Hepatocyte (in vitro differentiated cells): Measurements from ENCODE around the gene SLC13A3. TPM values are rescaled to one million over a fixed set of nuclear protein-coding genes. Genes with fewer than 3 reads are reported as not detected.

Source experiments
- DNase-seq: peaks from one replicate; pipeline ENCODE4 v3.0.0-alpha.2; 2016; ENCODE audit warnings: low spot score
- H2AFZ ChIP-seq: fragments of 200-600 bp; sonication (generic); 2 replicates; pipeline ENCODE4 v1.6.0; 2016; ENCODE audit warnings: antibody characterized with exemption, mild to moderate bottlenecking
- H3K27ac ChIP-seq: fragments of 200-600 bp; sonication (generic); 2 replicates; pipeline ENCODE4 v1.5.1; 2016; ENCODE audit warnings: mild to moderate bottlenecking
- H3K27me3 ChIP-seq: fragments of 200-600 bp; sonication (generic); 2 replicates; pipeline ENCODE4 v1.6.1; 2016
- H3K36me3 ChIP-seq: fragments of 200-600 bp; sonication (generic); replicated peaks from 2 replicates; pipeline ENCODE4 v1.5.1; 2016; ENCODE audit warnings: low read depth; ENCODE audit not compliant: insufficient read depth
- H3K4me1 ChIP-seq: fragments of 200-600 bp; sonication (generic); 2 replicates; pipeline ENCODE4 v1.5.1; 2016; ENCODE audit warnings: mild to moderate bottlenecking, moderate library complexity; ENCODE audit not compliant: insufficient read depth
- H3K4me2 ChIP-seq: fragments of 200-600 bp; sonication (generic); 2 replicates; pipeline ENCODE4 v1.6.0; 2016
- H3K4me3 ChIP-seq: fragments of 200-600 bp; sonication (generic); 2 replicates; pipeline ENCODE4 v1.5.1; 2016; ENCODE audit warnings: mild to moderate bottlenecking
- H3K79me2 ChIP-seq: fragments of 200-600 bp; sonication (generic); 2 replicates; pipeline ENCODE4 v1.6.0; 2017; ENCODE audit warnings: mild to moderate bottlenecking
- H3K9me2 ChIP-seq: fragments of 200-600 bp; sonication (generic); replicated peaks from 2 replicates; pipeline ENCODE4 v1.6.0; 2017; ENCODE audit warnings: mild to moderate bottlenecking; ENCODE audit not compliant: insufficient read depth
- H3K9me3 ChIP-seq: fragments of 200-600 bp; sonication (generic); 2 replicates; pipeline ENCODE4 v1.5.1; 2016; ENCODE audit warnings: low read depth, mild to moderate bottlenecking
- H4K20me1 ChIP-seq: fragments of 200-600 bp; sonication (generic); 2 replicates; pipeline ENCODE4 v1.6.0; 2016; ENCODE audit warnings: mild to moderate bottlenecking; ENCODE audit not compliant: insufficient read depth, poor library complexity, severe bottlenecking
- CTCF ChIP-seq: fragments of 200-600 bp; sonication (generic); IDR thresholded peaks from 2 replicates; pipeline ENCODE4 v1.5.1; 2016; ENCODE audit warnings: antibody characterized with exemption, mild to moderate bottlenecking; ENCODE audit not compliant: poor library complexity
- EZH2 ChIP-seq: fragments of 200-600 bp; sonication (generic); IDR thresholded peaks from 2 replicates; pipeline ENCODE4 v1.6.1; 2016; ENCODE audit warnings: antibody characterized with exemption, mild to moderate bottlenecking, borderline replicate concordance
- EZH2phosphoT487 ChIP-seq: fragments of 200-600 bp; sonication (generic); IDR thresholded peaks from one replicate; pipeline ENCODE4 v1.6.1; 2018; ENCODE audit warnings: antibody characterized with exemption, mild to moderate bottlenecking, low read depth, moderate library complexity; ENCODE audit not compliant: unreplicated experiment, severe bottlenecking
- WGBS: methylation state at CpG from one replicate; pipeline ENCODE4 v1.1.6; 2016; ENCODE audit warnings: low lambda C conversion rate; ENCODE audit errors: missing lambda C conversion rate; 5-methylcytosine and 5-hydroxymethylcytosine counted together
- polyA plus RNA-seq: library from polyadenylated mRNA; unstranded; fragments of >200 nt; fragmentation: Nextera tagmentation; extraction: Ambion mirVana; gene quantifications from 2 replicates; pipeline ENCODE4 v1.2.1, GENCODE V29; 2016
- total RNA-seq: library from RNA; depleted of rRNA; stranded (reverse); fragments of >200 nt; gene quantifications from 2 replicates; pipeline ENCODE4 v1.2.3, GENCODE V29; 2014

Gene SLC13A3
- total and polyA plus RNA-seq, 2 experiments from 2014 or later = 1.8 to 9.4 TPM

GRCh38 chr20:46575937-46576461 lies 75.3 kb downstream of the SLC13A3 start:
- no peak overlapping the region for H3K4me3 ChIP-seq
- H3K9me3 ChIP-seq = no peaks in the 10 kb centered on the region
- H3K27me3 ChIP-seq = no peaks in the 10 kb centered on the region
- no peak overlapping the region for H3K27ac ChIP-seq
- H3K9me2 ChIP-seq = no peaks in the 10 kb centered on the region
- no peak overlapping the region for H2AFZ ChIP-seq
- no peaks in the 10 kb centered on the region for H4K20me1 ChIP-seq
- WGBS = 66% methylated on average over 9 of the region's 9 CpGs
- DNase-seq = no peak
- H3K4me2 ChIP-seq = no peak overlapping the region
- TF ChIP-seq EZH2 (no peak), EZH2phosphoT487 (no peak), CTCF (no peak)
- no peaks in the 10 kb centered on the region for H3K4me1 ChIP-seq
- no peaks in the 10 kb centered on the region for H3K36me3 ChIP-seq
- no peaks in the 10 kb centered on the region for H3K79me2 ChIP-seq

- Histone ChIP-seq H3K79me2 (no peaks in the 10 kb centered on the region), H2AFZ (no peak overlapping the region), H3K27me3 (no peaks in the 10 kb centered on the region), H3K4me2 (no peak overlapping the region), H3K36me3 (no peaks in the 10 kb centered on the region), H3K27ac (no peak overlapping the region), H3K4me3 (no peak overlapping the region), H4K20me1 (no peaks in the 10 kb centered on the region), H3K9me3 (no peaks in the 10 kb centered on the region), H3K9me2 (no peaks in the 10 kb centered on the region), H3K4me1 (no peaks in the 10 kb centered on the region)
- WGBS = 76% methylated on average over 5 of the region's 5 CpGs
- TF ChIP-seq CTCF = no peak
- no peak for TF ChIP-seq EZH2
- TF ChIP-seq EZH2phosphoT487 = no peak
- DNase-seq = no peak
These were observed 75.9 kb downstream of the SLC13A3 start for GRCh38 chr20:46575394-46575793.

DNA sequence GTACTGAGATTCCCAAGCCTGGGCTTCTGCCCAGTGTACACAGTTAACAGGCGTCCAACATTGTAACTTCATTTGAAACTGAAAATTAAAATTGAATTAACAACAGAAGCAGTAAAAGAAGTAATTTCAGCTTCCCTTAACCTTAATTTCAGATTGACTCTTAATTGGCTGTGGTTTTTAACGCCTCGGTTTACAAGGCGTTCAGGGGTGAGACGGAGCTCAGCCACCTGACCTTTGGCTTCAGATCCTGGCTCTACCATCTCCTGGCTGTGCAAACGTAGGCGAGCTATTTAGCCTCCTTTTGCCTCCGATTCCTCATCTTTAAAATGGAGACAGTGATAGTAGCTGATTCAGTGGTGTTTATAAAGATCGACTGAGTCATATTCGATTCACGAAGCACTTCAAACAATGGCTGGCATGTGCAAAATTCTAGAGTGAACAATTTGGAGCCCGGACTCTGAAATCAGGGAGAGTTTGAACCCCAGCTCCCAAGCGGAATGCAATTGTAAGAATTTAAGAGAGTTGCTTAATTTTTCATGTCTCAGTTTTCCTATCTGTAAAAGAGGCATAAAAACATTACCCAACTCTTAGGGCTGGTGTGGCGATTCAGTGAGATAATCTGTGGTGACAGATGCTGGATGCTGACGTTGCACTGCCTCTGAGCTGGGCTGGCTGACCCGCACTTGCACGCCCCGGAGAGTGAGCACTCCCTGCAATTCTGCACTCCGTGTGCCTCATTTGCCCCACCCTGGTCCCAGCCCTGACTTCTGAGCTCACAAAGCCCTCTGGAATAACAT lies 77.3 kb downstream of the SLC13A3 start:
- Histone ChIP-seq H3K4me1 (peaks cover 5% of the 10 kb centered on the region), H4K20me1 (no peaks in the 10 kb centered on the region), H3K9me2 (no peaks in the 10 kb centered on the region), H2AFZ (no peak overlapping the region), H3K36me3 (no peaks in the 10 kb centered on the region), H3K27ac (no peak overlapping the region), H3K79me2 (no peaks in the 10 kb centered on the region), H3K9me3 (no peaks in the 10 kb centered on the region), H3K4me2 (no peak overlapping the region), H3K27me3 (no peaks in the 10 kb centered on the region), H3K4me3 (no peak overlapping the region)
- no peak for DNase-seq
- whole genome bisulfite sequencing = 90% methylated on average over 19 of the region's 19 CpGs
- TF ChIP-seq CTCF (no peak), EZH2phosphoT487 (no peak), EZH2 (no peak)
